Lower leg skin (tissue), 3 donors: ENCODE results near the gene TAPBP.

ENCODE experiments used
- CTCF ChIP-seq, 3 donors: fragments of 450-650 bp; IDR thresholded peaks; one replicate each; pipeline ENCODE4 v1.5.1; 2016; ENCODE audit warnings: antibody characterized with exemption in 3 of 3, mild to moderate bottlenecking in 3 of 3, moderate library complexity in 2 of 3
- POLR2A ChIP-seq, 2 donors: fragments of 450-650 bp; IDR thresholded peaks; one replicate each; pipeline ENCODE4 v1.6.1; 2016 to 2017; ENCODE audit warnings: antibody characterized with exemption in 2 of 2, mild to moderate bottlenecking in 1 of 2, moderate library complexity in 1 of 2

- TF ChIP-seq CTCF (IDR thresholded peaks at IDR 0.05) (no peak), POLR2A (IDR thresholded peaks at IDR 0.05) (no peak)
Measured at GRCh38 chr6:33318426-33319073, 4.7 kb upstream of the TAPBP start.
